GM18505 (cell line): Measurements from ENCODE around the gene DOCK1.

Experiments used
- ATAC-seq: cut with Tn5 transposase; IDR thresholded peaks from one replicate; pipeline ENCODE4 v1.9.1; 2021; ENCODE audit not compliant: unreplicated experiment
- POLR2A ChIP-seq: IDR thresholded peaks from 4 replicates; pipeline ENCODE4 v1.6.1; 2011; ENCODE audit warnings: borderline replicate concordance; ENCODE audit not compliant: insufficient read depth, insufficient read length; ENCODE audit errors: extremely low read depth

DOCK1 gene

GRCh38 chr10:127221281-127221680, 316.1 kb downstream of the DOCK1 start:
- ATAC-seq, result no peak
- TF ChIP-seq POLR2A, result no peak

GRCh38 chr10:127227027-127227426, 321.8 kb downstream of the DOCK1 start:
- TF ChIP-seq POLR2A, result no peak
- no peak for ATAC-seq

GRCh38 chr10:127227663-127228062, 322.4 kb downstream of the DOCK1 start:
- TF ChIP-seq POLR2A, result no peak
- no peak for ATAC-seq

DNA sequence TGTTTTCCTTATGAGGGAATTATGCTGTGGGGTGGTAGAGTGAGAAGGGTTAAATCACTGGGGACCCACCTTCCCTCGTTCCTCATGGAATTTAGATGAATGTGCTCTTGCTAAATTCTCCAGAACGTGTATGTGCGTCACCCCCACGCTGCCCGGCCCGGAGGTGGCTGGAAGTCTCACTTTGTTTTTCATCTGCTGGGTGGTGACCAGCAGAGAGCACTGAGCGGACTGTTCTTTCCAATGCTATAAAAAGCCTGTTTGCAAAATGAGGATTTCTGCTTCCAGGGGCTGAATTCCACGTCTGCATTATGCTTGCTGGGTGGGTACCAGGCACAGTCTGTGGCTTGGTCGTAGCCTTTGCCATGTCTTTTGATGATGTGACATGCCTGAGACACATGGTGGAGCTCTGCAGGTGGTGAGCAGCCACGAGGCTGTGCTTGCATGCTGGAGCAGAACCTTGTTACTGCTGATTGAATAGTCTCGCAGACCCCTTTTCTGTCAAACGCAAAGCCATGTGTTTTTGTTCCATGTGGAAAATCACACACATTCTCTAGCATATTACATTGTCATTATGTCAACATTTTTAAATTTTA, 323.1 kb downstream of the DOCK1 start:
- no peak for TF ChIP-seq POLR2A
- no peak for ATAC-seq

GRCh38 chr10:127234306-127234800, 329.1 kb downstream of the DOCK1 start:
- no peak for ATAC-seq
- TF ChIP-seq POLR2A, result no peak

DNA sequence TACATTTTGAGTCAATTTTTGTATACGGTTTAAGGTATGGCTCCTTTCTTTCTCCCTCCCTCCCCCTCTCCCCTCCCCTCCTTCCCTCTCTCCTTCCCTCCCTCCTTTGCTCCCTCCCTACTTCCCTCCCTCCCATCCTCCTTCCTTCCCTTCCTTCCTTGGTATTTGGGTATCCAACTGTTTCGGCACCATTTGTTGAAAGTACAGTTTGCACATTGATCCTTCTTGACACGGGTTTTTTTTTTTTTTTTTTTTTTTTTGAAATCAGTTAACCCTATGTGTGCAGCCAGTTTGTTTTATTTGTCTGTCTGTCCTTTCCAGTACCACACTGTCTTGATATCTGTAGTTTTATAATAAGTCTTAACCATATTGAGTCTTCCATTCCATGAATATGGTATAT, 331.0 kb downstream of the DOCK1 start:
- TF ChIP-seq POLR2A, result no peak
- no peak for ATAC-seq

- ATAC-seq, result no peak
These were observed 337.7 kb downstream of the DOCK1 start for GRCh38 chr10:127242914-127243313.

GRCh38 chr10:127243490-127244272, 338.5 kb downstream of the DOCK1 start:
- no peak for TF ChIP-seq POLR2A

More at GRCh38 chr10:127242914-127243313, 337.7 kb downstream of the DOCK1 start:
- TF ChIP-seq POLR2A, result no peak

DNA sequence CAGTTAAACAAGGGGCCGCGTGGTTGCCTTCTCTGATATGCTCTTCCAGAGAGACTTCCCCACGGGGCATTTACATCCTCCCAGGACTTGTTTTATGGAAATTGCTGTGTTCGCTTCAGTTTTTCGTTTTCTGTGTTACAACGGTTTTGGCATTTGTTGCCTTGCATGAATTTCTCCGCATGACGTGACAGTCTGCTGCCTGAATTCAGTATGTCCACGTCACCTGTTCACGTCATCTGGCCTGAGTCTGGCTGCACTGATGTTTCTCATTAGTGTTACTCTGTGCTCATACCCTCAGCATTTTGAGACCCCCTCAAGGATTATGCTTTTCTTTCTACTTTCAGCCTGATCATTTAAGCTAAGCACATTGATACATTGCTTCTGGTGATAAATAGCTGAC, 340.2 kb downstream of the DOCK1 start:
- no peak for ATAC-seq
- no peak for TF ChIP-seq POLR2A

More at GRCh38 chr10:127243490-127244272, 338.5 kb downstream of the DOCK1 start:
- ATAC-seq, result no peak

DNA sequence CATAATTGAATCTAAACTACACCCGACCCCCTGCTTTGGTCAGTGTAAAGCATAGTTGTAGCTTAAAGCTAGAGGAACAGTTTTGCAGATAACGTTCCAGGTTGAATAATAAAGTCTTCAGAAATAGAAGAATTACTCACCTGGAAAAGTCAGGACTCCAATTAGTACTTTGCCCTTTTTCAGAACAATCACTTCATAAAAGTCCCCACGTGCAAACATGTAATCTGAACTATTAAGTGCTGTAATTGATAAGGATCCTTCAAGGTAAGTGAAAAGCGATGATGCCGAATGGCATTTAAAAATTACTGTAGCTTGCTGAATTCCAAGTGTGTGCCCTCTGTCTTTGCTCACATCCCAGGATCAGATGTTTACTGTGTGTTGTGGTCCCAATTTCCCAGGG, 344.8 kb downstream of the DOCK1 start:
- no peak for TF ChIP-seq POLR2A
- no peak for ATAC-seq

- ATAC-seq, result no peak
- no peak for TF ChIP-seq POLR2A
These were observed 347.6 kb downstream of the DOCK1 start for GRCh38 chr10:127252818-127253217.

DNA sequence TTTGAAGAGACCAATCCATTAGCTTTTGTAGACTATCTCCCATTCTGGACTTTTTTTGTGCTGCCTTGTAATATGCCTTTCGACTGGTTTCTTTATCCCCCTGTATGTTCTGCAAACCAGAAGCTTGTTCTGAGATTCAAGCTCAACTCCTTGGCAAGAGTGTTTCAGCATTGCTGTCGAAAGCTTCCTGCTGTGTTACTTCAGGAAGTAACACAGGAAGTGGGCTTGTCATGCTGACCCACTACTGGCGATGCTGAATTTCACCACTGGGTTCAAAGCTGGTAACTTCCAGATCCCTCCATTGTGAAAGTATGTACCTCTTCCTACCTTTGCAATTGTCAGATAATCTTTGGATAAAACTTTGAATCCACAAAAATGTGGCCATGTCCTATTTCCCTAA, 349.0 kb downstream of the DOCK1 start:
- TF ChIP-seq POLR2A, result no peak
- ATAC-seq, result no peak

DNA sequence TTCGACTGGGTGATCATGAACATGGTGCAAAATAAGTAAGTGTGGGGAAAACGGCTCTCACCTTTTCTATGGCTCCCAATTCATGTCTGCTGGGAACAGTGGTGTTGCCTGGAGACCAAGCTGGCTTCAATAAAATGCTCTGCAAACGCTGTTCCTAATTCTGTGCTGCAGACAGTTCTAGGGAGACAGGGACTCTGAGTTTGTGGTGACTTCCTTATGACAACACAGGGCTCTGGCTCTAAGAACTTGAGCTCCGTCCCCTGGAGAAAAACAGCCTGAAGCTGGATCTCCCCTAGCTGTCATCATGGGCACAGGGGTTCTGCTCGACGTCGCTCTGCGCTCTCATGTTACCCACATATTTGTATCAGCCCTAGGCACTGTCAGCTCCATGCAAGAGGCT, 352.2 kb downstream of the DOCK1 start:
- ATAC-seq, result no peak
- TF ChIP-seq POLR2A, result no peak

DNA sequence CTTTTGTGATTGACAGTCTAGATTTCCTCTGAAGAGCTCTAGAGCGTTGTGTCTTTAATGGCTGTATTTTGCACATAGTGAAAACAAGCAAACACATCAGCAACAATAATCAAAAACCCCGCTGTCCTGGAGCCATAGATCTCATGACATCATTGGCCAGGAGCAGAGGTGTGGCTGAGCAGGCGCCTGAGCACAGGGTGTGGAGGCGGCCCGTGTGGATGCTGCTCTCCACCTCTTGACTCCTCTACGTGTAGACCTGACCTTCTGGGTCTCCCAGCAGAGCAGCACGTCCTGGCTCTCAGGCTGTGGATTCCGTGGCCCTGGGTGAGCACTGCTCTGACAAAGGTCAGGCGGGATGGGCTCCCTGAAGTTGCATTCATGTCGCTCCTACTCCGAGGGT, 354.1 kb downstream of the DOCK1 start:
- no peak for TF ChIP-seq POLR2A
- no peak for ATAC-seq
